SK-N-SH treated with all-trans-retinoic acid at 6 μM for 48 hours (cell line): ENCODE results near the gene NRXN3.

Source experiments
- ATAC-seq: fragments of 200-7000 bp; cut with Tn5 transposase; 3 replicates; pipeline ENCODE4 v1.9.1; 2020; ENCODE audit warnings: mild to moderate bottlenecking, moderate library complexity
- ARNTL ChIP-seq: fragments of 450-650 bp; formaldehyde crosslinking; IDR thresholded peaks from 2 replicates; pipeline ENCODE4 v1.5.0; 2020; ENCODE audit warnings: low read depth, mild to moderate bottlenecking, moderate library complexity, borderline replicate concordance
- BACH2 ChIP-seq: fragments of 250-450 bp; sonication (Bioruptor Pico); IDR thresholded peaks from 2 replicates; pipeline ENCODE4 v1.9.0; 2021; ENCODE audit warnings: mild to moderate bottlenecking, borderline replicate concordance
- CSDC2 ChIP-seq: fragments of 250-450 bp; sonication (Bioruptor Pico); IDR thresholded peaks from 2 replicates; pipeline ENCODE4 v1.5.0; 2020; ENCODE audit warnings: mild to moderate bottlenecking, moderate library complexity
- CSRNP3 ChIP-seq: fragments of 250-450 bp; sonication (Bioruptor Pico); IDR thresholded peaks from 2 replicates; pipeline ENCODE4 v1.5.1; 2021; ENCODE audit warnings: mild to moderate bottlenecking, moderate library complexity
- ESRRG ChIP-seq: fragments of 250-450 bp; sonication (Bioruptor Pico); IDR thresholded peaks from 2 replicates; pipeline ENCODE4 v1.6.1; 2021; ENCODE audit warnings: mild to moderate bottlenecking
- GLIS3 ChIP-seq: fragments of 250-450 bp; sonication (Bioruptor Pico); IDR thresholded peaks from 2 replicates; pipeline ENCODE4 v1.5.0; 2020; ENCODE audit warnings: mild to moderate bottlenecking, moderate library complexity
- ISL1 ChIP-seq: fragments of 250-450 bp; sonication (Bioruptor Pico); IDR thresholded peaks from 2 replicates; pipeline ENCODE4 v2.1.2; 2022; ENCODE audit warnings: mild to moderate bottlenecking, moderate library complexity
- OSR1 ChIP-seq: fragments of 250-450 bp; sonication (Bioruptor Pico); IDR thresholded peaks from 2 replicates; pipeline ENCODE4 v1.8.0; 2022; ENCODE audit warnings: moderate library complexity, mild to moderate bottlenecking, inconsistent platforms
- PATZ1 ChIP-seq: fragments of 250-450 bp; sonication (Bioruptor Pico); IDR thresholded peaks from 2 replicates; pipeline ENCODE4 v1.8.0; 2020; ENCODE audit warnings: mild to moderate bottlenecking, moderate library complexity, borderline replicate concordance
- POU6F1 ChIP-seq: fragments of 250-450 bp; sonication (Bioruptor Pico); IDR thresholded peaks from 2 replicates; pipeline ENCODE4 v1.8.0; 2021; ENCODE audit warnings: low read depth, mild to moderate bottlenecking, moderate library complexity, borderline replicate concordance
- PPARA ChIP-seq: fragments of 250-450 bp; sonication (Bioruptor Pico); IDR thresholded peaks from 2 replicates; pipeline ENCODE4 v1.5.0; 2020; ENCODE audit warnings: mild to moderate bottlenecking, borderline replicate concordance
- RARB ChIP-seq: fragments of 250-450 bp; sonication (Bioruptor Pico); IDR thresholded peaks from 2 replicates; pipeline ENCODE4 v1.8.0; 2021; ENCODE audit warnings: mild to moderate bottlenecking, moderate library complexity
- SNAI2 ChIP-seq: fragments of 250-450 bp; sonication (Bioruptor Pico); IDR thresholded peaks from 2 replicates; pipeline ENCODE4 v1.5.0; 2020; ENCODE audit warnings: mild to moderate bottlenecking, moderate library complexity
- TCF4 ChIP-seq: fragments of 250-450 bp; sonication (Bioruptor Pico); IDR thresholded peaks from 2 replicates; pipeline ENCODE4 v1.8.0; 2021; ENCODE audit warnings: mild to moderate bottlenecking, moderate library complexity, borderline replicate concordance
- ZFP3 ChIP-seq: fragments of 250-450 bp; sonication (Bioruptor Pico); IDR thresholded peaks from 2 replicates; pipeline ENCODE4 v1.5.0; 2020; ENCODE audit warnings: mild to moderate bottlenecking, moderate library complexity
- ZFP30 ChIP-seq: fragments of 450-650 bp; formaldehyde crosslinking; IDR thresholded peaks from 2 replicates; pipeline ENCODE4 v1.5.0; 2022; ENCODE audit warnings: mild to moderate bottlenecking, moderate library complexity
- ZNF70 ChIP-seq: fragments of 450-650 bp; formaldehyde crosslinking; IDR thresholded peaks from 2 replicates; pipeline ENCODE4 v1.5.0; 2020; ENCODE audit warnings: mild to moderate bottlenecking, moderate library complexity
- ZNF8 ChIP-seq: fragments of 450-650 bp; formaldehyde crosslinking; IDR thresholded peaks from 2 replicates; pipeline ENCODE4 v1.5.0; 2020; ENCODE audit warnings: mild to moderate bottlenecking, moderate library complexity
- TF ChIP-seq, protein P1 (sequence below): fragments of 250-450 bp; sonication (Bioruptor Pico); IDR thresholded peaks from 2 replicates; pipeline ENCODE4 v1.5.1; 2020; ENCODE audit warnings: low read depth, mild to moderate bottlenecking, moderate library complexity
- TF ChIP-seq, protein P2 (sequence below): fragments of 250-450 bp; sonication (Bioruptor Pico); IDR thresholded peaks from 2 replicates; pipeline ENCODE4 v1.5.0; 2020; ENCODE audit warnings: mild to moderate bottlenecking, moderate library complexity

NRXN3 gene

DNA sequence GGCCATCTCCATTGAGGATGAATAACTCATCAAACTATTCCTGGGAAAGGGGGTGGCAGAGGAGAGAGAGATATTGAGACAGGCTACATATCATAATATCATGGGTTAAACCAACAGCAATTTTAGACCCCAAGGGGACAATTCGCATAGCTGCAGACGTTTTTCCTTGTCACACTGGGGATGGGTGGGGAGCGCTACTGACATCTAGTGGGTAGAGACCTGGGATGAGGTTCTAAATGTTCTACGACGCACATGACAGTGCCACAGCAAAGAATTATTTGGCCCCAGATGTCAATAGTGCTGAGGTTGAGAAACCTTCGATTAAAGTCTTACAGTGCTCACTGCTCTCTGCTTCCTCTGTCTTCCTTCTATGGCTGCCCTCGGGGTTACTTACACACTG is 425.6 kb downstream of the NRXN3 start:
- TF ChIP-seq ZNF70 (CRISPR knock-in tag), result no peak
- no peak for TF ChIP-seq ISL1 (CRISPR knock-in tag)
- TF ChIP-seq GLIS3 (CRISPR knock-in tag), result no peak
- no peak for TF ChIP-seq ARNTL (CRISPR knock-in tag)
- TF ChIP-seq OSR1 (CRISPR knock-in tag), result no peak
- no peak for TF ChIP-seq BACH2 (CRISPR knock-in tag)
- TF ChIP-seq ZNF8, result no peak
- TF ChIP-seq PPARA (CRISPR knock-in tag), result no peak
- TF ChIP-seq TCF4 (CRISPR knock-in tag), result no peak
- TF ChIP-seq, protein P1, sequence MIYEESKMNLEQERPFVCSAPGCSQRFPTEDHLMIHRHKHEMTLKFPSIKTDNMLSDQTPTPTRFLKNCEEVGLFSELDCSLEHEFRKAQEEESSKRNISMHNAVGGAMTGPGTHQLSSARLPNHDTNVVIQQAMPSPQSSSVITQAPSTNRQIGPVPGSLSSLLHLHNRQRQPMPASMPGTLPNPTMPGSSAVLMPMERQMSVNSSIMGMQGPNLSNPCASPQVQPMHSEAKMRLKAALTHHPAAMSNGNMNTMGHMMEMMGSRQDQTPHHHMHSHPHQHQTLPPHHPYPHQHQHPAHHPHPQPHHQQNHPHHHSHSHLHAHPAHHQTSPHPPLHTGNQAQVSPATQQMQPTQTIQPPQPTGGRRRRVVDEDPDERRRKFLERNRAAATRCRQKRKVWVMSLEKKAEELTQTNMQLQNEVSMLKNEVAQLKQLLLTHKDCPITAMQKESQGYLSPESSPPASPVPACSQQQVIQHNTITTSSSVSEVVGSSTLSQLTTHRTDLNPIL, result no peak
- no peak for TF ChIP-seq POU6F1
- TF ChIP-seq SNAI2 (CRISPR knock-in tag), result no peak
- TF ChIP-seq CSDC2 (CRISPR knock-in tag), result no peak
- TF ChIP-seq ZFP30 (CRISPR knock-in tag), result no peak
- TF ChIP-seq ZFP3 (CRISPR knock-in tag), result no peak
- TF ChIP-seq CSRNP3 (CRISPR knock-in tag), result no peak
- no peak for TF ChIP-seq PATZ1 (CRISPR knock-in tag)
- TF ChIP-seq, protein P2, sequence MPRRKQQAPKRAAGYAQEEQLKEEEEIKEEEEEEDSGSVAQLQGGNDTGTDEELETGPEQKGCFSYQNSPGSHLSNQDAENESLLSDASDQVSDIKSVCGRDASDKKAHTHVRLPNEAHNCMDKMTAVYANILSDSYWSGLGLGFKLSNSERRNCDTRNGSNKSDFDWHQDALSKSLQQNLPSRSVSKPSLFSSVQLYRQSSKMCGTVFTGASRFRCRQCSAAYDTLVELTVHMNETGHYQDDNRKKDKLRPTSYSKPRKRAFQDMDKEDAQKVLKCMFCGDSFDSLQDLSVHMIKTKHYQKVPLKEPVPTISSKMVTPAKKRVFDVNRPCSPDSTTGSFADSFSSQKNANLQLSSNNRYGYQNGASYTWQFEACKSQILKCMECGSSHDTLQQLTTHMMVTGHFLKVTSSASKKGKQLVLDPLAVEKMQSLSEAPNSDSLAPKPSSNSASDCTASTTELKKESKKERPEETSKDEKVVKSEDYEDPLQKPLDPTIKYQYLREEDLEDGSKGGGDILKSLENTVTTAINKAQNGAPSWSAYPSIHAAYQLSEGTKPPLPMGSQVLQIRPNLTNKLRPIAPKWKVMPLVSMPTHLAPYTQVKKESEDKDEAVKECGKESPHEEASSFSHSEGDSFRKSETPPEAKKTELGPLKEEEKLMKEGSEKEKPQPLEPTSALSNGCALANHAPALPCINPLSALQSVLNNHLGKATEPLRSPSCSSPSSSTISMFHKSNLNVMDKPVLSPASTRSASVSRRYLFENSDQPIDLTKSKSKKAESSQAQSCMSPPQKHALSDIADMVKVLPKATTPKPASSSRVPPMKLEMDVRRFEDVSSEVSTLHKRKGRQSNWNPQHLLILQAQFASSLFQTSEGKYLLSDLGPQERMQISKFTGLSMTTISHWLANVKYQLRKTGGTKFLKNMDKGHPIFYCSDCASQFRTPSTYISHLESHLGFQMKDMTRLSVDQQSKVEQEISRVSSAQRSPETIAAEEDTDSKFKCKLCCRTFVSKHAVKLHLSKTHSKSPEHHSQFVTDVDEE (CRISPR knock-in tag), result no peak
- TF ChIP-seq ESRRG, result no peak
- no peak for ATAC-seq

GRCh38 chr14:78598046-78598920 is 428.1 kb downstream of the NRXN3 start:
- TF ChIP-seq ISL1 (CRISPR knock-in tag), result no peak
- no peak for TF ChIP-seq RARB (CRISPR knock-in tag)
- TF ChIP-seq, protein P1, result no peak
- no peak for TF ChIP-seq ZFP3 (CRISPR knock-in tag)
- no peak for TF ChIP-seq SNAI2 (CRISPR knock-in tag)
- peak; percentile 89 for ATAC-seq
